Hematopoietic multipotent progenitor cell treated with erythropoietin and hydrocortisone succinate and interleukin-3 and kit ligand, for 8 days (in vitro differentiated cells): Measurements from ENCODE around the gene VEPH1.

Source experiments
- DNase-seq: peaks from one replicate; pipeline ENCODE4 v3.0.0-alpha.2; 2015

The VEPH1 gene

GRCh38 chr3:157423337-157423736 lies 79.9 kb downstream of the VEPH1 start:
- DNase-seq, result no peak

- DNase-seq, result no peak
Observed at GRCh38 chr3:157420606-157421130, 82.5 kb downstream of the VEPH1 start.

- DNase-seq, result no peak
Observed at GRCh38 chr3:157418104-157418503, 85.1 kb downstream of the VEPH1 start.

GRCh38 chr3:157417247-157417646 lies 86.0 kb downstream of the VEPH1 start:
- DNase-seq, result no peak

GRCh38 chr3:157416347-157417087 lies 86.7 kb downstream of the VEPH1 start:
- DNase-seq, result no peak

- DNase-seq, result no peak
Observed at GRCh38 chr3:157414861-157415260, 88.4 kb downstream of the VEPH1 start.

GRCh38 chr3:157412323-157412855 lies 90.8 kb downstream of the VEPH1 start:
- DNase-seq, result no peak

- DNase-seq, result no peak
Observed at GRCh38 chr3:157410945-157411344, 92.3 kb downstream of the VEPH1 start.

- DNase-seq, result no peak
Observed at GRCh38 chr3:157409516-157409915, 93.7 kb downstream of the VEPH1 start.

- no peak for DNase-seq
Observed at GRCh38 chr3:157408499-157409149, 94.6 kb downstream of the VEPH1 start.

- no peak for DNase-seq
Observed at GRCh38 chr3:157407769-157408168, 95.4 kb downstream of the VEPH1 start.

GRCh38 chr3:157406394-157406793 lies 96.8 kb downstream of the VEPH1 start:
- no peak for DNase-seq

- no peak for DNase-seq
Observed at GRCh38 chr3:157405457-157405856, 97.8 kb downstream of the VEPH1 start.

GRCh38 chr3:157404381-157404780 lies 98.8 kb downstream of the VEPH1 start:
- no peak for DNase-seq

- no peak for DNase-seq
Observed at GRCh38 chr3:157398598-157398997, 104.6 kb downstream of the VEPH1 start.

- no peak for DNase-seq
Observed at GRCh38 chr3:157394411-157394810, 108.8 kb downstream of the VEPH1 start.

GRCh38 chr3:157393113-157393512 lies 110.1 kb downstream of the VEPH1 start:
- DNase-seq, result no peak

- DNase-seq, result no peak
Observed at GRCh38 chr3:157392104-157392503, 111.1 kb downstream of the VEPH1 start.

- no peak for DNase-seq
Observed at GRCh38 chr3:157390713-157391515, 112.3 kb downstream of the VEPH1 start.

GRCh38 chr3:157388976-157389375 lies 114.2 kb downstream of the VEPH1 start:
- DNase-seq, result no peak

GRCh38 chr3:157387708-157388435 lies 115.3 kb downstream of the VEPH1 start:
- DNase-seq, result no peak

- DNase-seq, result no peak
Observed at GRCh38 chr3:157384491-157384890, 118.7 kb downstream of the VEPH1 start.

- DNase-seq, result no peak
Observed at GRCh38 chr3:157384031-157384430, 119.2 kb downstream of the VEPH1 start.
